H1 (cell line): ENCODE data around the gene FRY. TPM values are rescaled to one million over a fixed set of nuclear protein-coding genes. Genes with fewer than 3 reads are reported as not detected.

Experiments used
- KDM5A ChIP-seq: fragments of 200-600 bp; IDR thresholded peaks from 2 replicates; pipeline ENCODE4 v1.7.1; 2012; ENCODE audit warnings: mild to moderate bottlenecking, low read length, inconsistent platforms, mixed read lengths
- POLR2AphosphoS5 ChIP-seq: IDR thresholded peaks from 2 replicates; pipeline ENCODE4 v1.6.1; 2011; ENCODE audit warnings: low read depth, low read length
- SP4 ChIP-seq: IDR thresholded peaks from 2 replicates; pipeline ENCODE4 v1.6.1; 2012; ENCODE audit warnings: low read length, inconsistent platforms
- YY1 ChIP-seq: IDR thresholded peaks from 2 replicates; pipeline ENCODE4 v1.6.1; 2011; ENCODE audit warnings: low read depth, mild to moderate bottlenecking, low read length
- polyA plus RNA-seq, 7 experiments: library from polyadenylated mRNA; depleted of rRNA in 3 of 7; stranded (reverse) in 5 of 7; unstranded in 2 of 7; fragments of >200 nt in 5 of 7; fragments of 200-250 nt in 2 of 7; gene quantifications; 1 replicate in 5 of 7; 2 replicates in 1 of 7; 4 replicates in 1 of 7; pipeline versions ENCODE4 v1.2.1 to v1.2.3, GENCODE V29; 2011 to 2013; ENCODE audit warnings: missing spikeins in 2 of 7, mixed read lengths in 2 of 7
- total RNA-seq: library from RNA; stranded (reverse); fragmentation: NEBNext Ultra II Directional; extraction: Animal tissue kit (Norgen Biotek cat#: 25700); gene quantifications from 2 replicates; pipeline ENCODE4 v1.2.1, GENCODE V29; 2021

FRY gene
- total and polyA plus RNA-seq, 2 of the 8 experiments (the other 6 are each of a cell fraction or from before 2014, with no cell fraction given): 4.3 to 9.2 TPM

DNA sequence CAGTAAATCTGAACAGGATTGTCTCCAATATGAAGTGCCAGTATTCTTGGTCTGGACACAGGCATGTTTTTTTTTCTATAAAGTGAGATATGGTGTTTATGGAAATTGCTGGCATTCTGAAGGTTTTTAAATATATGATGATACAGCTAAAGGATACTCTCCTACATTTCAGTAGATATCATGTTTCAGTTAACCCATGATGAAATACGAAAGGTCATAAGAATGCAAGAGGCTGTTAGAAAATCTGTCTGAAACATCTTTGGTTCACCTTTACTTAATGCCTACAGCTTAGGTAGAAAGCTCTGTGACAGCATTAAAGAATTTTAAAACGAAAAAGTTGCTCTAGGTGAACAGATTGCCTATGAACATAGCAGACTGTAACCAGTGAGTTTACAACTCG is 9.1 kb downstream of the FRY start (continued):
- no peak for TF ChIP-seq POLR2AphosphoS5
- TF ChIP-seq KDM5A: no peak
- TF ChIP-seq SP4: no peak
- TF ChIP-seq YY1: no peak
